Hematopoietic multipotent progenitor cell treated with erythropoietin and hydrocortisone succinate and interleukin-3 and kit ligand, for 4 days (in vitro differentiated cells): ENCODE results near the gene SETBP1.

ENCODE experiments used
- DNase-seq: peaks from one replicate; pipeline ENCODE4 v3.0.0-alpha.2; 2015

SETBP1 gene

DNA sequence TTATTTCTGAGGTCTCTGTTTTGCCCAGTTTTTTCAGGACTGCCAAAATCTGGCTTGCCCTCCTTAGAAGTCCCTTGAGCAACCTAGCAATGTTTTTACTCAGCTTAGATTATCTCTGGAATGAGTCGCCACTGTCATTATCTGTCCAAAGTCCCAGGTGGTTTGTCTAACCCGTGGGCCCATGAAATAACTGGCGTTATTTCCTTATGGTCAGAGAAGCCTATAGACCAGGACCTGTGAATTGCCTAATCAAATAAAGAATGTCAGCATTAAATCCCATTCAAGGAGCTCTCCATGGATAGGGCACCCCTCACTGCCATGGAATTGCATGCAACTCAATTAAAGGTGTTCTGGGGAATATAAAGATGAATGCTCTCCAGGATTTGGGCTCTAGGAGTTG lies 373.9 kb downstream of the SETBP1 start:
- DNase-seq = no peak

DNA sequence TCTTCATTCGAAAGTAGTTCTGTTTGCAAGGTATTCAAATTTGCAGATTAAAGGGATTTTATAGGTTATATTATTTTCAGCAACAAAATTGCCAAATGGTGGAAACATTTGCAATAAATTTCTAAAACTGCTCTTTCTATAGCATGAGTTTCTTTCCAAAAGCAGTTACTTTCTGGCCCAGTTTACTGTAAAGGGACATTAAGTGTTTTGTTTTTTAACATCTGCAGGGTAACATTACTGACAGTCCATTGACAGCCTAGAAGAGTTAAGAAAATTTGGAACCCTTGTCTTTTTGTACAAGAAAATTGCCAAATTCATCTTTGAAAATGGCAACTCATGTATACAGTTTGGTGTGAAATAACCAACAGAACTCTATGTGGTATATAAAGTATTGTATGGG lies 375.1 kb downstream of the SETBP1 start:
- no peak for DNase-seq

DNA sequence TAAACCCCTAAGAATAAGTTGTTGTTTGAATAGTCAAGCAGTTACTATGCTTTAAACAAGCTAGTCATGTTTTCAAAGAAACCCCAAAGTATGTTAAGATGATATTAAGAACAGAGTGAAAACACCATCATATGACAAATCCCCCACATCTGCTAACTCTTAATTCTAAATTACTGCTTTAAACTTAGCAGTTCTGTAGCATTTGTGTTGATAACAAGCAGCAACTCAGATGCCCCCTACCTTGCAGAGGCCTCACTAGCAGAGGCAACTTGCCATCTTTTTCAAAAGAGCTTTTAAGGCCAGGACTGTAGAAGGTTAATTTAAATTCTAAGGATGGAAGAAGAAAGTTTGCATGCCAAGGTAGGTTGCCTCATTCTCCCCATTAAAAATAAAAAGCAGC lies 376.2 kb downstream of the SETBP1 start:
- no peak for DNase-seq

DNA sequence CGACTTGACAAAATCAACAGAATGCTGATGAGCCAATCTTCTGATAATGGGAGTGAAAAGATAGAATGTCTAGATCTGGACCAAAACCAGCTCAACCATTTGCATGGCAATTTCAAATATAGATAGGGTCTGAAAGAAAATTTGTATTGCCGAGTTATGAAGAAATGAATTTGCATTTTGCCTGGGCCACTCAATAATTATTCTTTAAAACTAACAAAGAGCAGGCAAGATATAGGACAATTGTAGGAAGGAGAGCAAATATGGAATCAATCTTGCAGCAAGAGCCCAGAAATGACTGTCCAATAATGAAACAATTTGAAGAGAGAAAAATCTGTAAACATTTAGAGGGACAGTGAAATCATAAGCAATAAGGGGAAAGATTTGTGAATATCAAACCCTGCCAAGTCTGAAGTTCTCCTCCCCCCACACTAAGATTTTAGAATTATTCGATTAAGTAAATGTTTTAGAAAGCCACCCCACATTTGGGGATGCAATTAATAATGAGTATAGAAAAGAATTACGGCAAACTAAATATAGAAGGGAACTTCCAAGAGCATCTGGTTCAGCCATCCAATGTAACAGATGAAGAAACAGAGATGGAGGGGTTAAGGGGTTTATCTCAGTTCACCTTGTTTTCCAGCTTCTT lies 377.4 kb downstream of the SETBP1 start:
- DNase-seq = no peak

DNA sequence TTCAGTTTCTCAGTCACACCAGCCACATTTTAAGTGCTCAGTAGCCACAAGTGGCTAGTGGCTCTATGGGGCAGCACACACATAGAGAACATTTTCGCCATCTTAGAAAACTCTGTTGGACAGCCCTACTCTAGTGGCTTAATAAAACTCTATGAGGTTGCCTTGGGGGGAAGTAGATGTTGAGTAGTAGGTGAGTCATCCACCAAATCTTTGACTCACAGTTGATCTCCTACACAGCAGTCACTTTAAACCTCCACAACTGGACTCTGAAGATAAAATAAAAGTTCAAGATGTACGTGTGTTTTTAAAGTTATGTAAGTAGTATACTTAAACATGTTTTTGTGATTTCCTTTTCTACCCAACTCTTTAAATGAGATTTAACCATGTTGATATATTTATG lies 379.0 kb downstream of the SETBP1 start:
- DNase-seq = peak; percentile 84

DNA sequence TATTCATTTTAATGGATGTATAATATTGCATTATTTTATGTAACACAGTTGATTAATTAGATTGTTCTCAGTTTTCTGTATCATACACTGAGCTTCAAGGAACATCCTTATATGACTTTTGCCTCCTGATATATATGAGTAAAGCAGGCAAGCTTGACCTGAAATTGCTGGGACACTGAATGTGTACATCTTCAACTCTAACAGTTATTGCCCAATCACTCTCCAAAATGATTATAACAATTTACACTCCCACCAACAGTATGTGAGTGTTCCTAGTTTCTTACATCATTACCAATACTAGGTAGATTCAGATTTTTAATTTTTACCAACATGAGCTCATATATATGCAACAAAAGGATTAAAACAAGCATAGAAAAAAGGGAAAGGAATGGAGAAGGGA lies 379.4 kb downstream of the SETBP1 start:
- peak; percentile 10 for DNase-seq

DNA sequence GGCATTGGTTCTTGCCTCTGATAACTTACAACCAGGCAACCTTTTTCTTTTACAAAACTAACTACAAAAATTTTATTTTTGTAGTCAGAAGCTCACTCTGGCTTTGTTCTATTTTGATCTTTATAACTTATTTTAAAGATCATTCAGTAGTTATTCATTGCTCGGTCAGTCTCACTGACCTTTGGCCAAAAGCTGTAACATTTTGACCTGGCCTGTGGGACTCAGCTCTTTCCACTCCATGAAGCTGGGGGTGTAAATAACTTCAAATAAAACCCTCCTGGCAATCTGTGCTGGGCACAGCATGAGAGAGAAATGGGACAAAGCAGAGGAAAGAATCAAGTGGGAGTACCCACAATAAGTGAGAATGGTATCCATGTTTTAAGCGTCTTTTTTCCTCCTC lies 380.7 kb downstream of the SETBP1 start:
- DNase-seq = no peak

DNA sequence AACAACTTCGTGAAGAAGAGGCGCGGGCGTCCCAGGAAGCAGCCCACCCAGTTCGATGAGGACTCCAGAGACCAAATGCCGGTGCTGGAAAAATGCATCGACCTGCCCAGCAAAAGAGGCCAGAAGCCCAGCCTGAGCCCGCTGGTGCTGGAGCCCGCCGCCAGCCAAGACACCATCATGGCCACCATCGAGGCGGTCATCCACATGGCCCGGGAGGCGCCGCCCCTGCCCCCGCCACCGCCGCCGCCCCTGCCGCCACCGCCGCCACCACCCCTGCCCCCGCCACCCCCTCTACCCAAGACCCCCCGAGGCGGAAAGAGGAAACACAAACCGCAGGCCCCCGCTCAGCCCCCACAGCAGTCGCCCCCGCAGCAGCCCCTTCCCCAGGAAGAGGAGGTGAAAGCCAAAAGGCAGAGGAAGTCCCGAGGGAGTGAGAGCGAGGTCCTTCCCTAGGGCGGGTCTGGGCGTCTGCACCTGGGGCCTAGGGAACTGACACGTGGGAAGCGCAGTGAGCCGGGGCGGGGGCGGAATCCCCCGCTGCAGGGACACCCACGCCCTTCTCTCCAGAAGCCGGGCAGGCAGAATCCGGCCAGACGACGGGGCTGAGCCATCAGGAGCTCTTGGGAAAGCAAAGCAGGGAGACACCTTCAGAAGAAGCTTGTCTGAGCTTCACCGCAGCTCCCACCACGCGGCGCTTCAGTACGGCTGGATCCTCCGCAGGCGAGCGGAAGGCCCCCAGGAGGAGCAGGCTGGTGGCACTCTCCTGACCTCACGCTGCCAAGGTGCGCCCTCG lies 382.8 kb downstream of the SETBP1 start:
- no peak for DNase-seq

DNA sequence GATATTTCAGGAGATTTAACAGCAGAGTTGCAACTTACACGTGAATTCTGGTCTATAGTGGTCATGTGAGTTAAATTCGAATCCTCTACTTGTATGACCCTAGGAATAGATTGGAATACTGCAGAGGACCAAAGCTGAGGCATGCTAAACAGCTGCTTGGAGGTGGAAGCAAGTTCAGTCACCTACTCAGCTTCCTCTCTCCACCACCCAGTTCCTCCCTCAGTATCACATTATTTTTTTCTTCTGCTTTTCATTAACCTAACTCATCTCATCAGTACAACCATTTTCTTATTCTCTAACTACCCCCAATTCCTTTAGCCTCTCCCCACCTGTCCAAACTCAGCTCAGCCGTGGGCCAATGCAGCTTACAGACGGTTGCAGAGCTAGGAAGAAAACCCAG lies 385.5 kb downstream of the SETBP1 start:
- DNase-seq = peak; percentile 16

DNA sequence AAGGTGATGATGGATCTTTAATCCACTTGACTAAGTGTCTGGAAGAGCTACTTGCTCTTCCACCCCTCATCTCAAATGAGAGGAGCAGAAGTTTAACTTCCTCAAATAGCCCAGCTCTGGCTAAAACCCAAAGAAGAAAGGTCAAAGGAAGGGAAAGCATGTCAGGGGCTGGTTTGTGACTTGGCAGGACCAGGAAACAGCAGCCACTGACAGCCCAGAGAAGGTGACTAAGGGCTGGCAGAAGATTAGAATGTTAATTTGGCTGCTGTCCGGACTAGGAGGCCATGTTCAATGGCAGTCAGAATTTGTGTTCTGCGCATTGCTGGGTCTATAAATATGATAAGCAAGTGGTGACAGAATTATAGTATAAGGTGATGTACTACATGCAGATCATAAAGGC lies 386.2 kb downstream of the SETBP1 start:
- DNase-seq = peak; percentile 87

DNA sequence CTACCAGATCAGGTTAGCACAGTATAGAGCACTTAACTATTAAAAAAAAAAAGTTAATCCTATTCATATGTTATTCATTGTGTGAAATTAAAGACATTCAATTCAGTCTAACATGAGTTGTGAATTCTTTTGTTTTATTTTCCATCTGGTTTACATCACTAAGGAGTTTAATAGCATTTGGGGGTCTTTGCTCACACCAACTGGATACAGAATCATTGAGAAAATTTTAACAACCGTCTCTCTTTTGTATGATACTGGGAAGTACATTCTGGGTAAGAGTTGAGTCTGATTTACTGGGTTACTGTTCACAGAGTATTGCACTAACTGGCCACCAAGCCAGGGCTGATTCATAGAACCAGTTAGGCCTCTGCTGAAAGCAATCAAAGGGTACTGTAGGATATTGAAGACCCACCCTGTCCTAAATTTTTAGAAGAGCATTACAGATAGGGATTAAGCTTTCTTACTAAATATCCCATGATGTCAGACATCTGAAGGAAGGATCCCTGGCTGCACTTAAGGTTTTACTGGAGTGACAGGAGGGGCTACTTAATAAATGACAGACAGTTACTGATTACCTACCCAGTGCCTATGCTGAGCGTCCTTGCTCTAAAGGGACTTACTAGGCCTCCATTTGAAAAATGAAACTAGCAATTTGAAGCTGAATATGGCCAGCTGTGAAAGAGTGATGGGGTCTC lies 387.9 kb downstream of the SETBP1 start:
- DNase-seq = no peak

DNA sequence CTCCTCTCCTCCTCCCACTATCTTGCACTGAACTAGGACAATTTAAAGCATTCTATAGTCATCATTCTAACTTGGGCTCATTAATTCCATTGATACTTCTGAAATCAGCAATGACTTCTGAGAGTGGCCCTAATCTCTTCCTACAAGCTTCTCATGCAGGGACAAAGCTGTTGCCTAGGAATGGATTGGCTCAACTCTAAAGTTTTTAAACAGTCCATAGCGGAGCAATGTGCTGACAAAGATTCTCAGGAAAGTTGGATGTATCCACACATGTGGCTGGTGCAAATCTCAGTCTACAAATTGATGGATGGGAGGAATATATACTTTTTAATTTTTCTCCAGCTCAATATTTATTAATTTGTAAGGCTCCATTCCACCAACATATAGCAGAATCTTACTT lies 388.9 kb downstream of the SETBP1 start:
- DNase-seq = no peak

DNA sequence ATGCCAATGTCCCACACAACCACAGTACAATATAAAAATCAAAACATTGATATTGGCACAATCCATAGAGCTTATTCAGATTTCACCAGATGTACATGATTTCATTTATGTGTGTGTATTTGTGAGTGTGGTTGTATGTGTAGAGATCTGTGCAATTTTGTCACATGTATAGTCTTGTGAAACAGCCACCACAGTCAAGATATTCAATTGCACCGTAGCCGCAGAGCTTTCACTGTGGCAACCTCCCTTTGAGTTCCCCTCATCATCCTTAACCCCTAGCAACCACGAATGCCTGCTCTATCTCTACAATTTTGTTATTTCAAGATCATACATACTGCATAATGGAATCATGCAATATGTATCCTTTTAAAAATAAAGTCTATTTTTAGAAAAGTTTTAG lies 391.3 kb downstream of the SETBP1 start:
- peak; percentile 51 for DNase-seq

DNA sequence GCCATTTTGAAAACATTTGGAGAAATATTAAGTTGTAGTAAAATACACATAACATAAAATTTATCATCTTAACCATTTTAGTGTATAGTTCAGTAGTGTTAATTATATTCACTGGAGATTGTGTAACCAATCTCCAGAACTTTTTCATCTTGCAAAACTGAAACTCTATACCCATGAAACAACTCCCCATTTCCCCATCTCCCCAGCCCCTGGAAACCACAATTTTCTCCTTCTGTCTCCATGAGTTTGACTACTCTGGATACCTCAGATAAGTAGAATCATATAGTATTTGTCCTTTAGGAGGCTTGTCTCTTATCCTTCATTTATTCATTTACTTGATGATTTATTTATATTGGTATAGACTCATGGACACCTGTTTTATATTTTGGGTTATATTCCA lies 392.9 kb downstream of the SETBP1 start:
- DNase-seq = no peak

DNA sequence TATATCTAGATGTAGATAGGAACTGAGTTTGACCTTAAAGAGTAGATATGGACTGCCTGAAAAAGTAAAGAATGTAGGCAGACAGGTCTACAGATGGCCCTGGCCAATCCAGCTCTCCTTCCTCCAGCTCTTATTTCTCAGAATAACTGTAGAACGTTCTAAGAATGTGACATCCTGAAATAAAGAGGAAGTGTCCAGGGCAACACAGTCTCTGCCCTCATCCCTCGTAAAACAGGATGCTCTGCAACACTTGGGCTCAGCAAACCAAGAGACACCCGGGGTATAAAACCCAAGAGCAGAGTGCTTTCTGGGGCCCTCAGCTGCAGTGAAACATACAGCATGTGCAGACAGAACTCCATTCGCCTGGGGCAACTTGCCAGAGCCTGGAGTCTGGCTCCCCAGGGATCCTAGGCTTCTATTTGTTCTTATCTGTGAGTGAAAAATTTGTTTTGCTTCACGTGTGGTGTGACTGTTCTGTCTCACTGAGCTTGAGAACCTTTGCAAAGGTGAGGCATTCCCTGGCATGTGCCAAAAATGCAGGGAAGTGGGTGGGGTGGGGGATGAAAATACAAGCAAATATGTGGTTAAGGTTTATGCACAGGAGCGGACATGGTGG lies 401.0 kb downstream of the SETBP1 start:
- peak; percentile 64 for DNase-seq

DNA sequence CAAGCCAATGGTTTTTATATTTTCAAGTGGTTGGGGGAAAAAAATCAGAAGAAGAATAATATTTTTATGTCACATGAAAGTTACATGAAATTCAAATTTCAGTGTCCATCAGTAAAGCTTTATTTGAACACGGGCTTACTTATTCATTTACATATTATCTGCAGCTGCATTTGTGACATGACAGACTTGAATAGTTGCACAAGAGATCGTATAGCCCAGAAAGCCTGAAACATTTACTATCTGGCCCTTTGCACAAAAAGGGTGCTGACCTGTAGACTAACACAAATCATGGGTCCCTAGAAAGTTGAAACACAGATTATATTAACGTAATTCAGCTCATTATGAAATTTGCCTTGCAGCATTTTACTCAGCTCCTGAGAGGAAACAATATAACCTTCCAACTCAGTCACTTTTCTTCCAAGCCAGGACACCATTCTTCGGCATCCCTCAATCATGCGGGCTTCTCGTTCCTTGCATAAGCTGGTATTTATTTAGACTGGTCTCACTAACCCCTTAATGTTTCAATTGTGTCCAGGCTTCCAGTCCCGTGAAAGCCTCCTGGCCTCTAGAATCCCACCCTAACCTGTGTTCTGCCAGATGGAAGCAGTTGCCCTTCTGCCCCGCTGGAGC lies 402.7 kb downstream of the SETBP1 start:
- no peak for DNase-seq

DNA sequence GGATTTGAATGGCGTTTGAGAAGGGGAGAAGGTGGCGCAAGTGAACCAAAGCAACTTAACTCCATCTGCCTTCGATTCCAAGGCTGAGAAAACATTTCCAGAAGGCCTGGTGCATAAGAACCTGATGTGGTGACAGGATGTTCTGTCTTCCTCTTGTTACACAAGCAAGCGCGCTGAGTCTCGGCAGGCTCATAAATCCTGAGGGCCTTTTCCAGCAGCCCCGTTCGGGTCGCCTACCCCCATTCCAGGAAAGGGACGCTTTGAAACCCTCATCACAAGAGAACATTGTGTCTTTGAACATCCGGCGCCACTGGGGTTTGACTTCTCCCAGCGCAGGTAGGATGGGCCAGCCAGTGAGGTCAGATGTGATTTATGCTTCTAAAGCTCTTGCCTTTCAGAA lies 403.5 kb downstream of the SETBP1 start:
- peak; percentile 34 for DNase-seq

DNA sequence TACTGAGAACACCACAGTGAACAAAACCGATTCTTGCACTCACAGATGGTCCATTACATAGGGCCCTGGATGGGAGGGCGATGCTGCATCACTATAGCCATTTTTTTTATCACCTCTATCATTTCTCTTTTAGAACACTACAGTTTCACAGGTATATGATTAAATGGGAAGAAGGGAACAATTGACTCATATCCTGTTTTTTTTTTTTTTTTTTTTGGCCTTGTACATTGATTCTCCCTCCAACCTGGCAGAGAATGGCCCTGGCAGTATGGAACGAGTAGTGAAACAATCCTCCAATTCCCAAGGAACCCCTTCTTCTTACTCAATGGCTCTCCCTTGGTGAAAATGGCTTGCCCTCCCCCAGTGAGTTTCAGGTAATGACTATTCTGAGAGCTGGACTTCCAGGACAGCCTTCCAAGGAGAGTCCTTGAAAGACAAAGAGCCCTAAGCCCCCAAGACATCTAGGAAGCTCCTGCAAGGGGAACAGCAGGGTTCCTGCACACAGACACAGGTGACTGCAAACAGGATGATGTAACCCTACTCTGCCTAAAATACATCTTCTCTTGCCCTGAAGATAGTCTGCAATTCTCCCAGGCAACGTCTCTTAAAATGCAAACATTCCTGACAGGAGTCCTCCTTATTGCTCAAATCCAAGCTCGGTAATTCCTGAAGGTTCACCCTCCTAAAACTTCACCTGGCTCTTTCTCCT lies 405.4 kb downstream of the SETBP1 start:
- DNase-seq = no peak

DNA sequence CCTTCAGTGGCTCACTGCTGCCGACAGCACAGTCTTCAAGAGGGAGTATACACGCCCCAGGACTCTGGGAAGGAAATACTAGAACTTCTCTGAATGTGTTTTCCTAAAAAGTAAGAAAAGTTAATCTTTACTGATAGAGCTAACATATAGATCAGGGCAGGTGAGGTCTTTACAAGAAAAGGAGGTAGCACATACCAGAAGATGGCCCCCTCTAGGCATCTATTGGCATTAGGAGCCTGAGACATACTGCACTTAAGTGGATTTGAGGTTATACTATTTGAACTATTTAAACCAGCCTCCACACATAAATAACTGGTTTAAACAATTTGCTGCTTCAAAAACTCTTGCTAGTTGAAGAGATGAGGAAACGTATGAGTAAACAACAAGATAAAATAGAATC lies 406.1 kb downstream of the SETBP1 start:
- no peak for DNase-seq

DNA sequence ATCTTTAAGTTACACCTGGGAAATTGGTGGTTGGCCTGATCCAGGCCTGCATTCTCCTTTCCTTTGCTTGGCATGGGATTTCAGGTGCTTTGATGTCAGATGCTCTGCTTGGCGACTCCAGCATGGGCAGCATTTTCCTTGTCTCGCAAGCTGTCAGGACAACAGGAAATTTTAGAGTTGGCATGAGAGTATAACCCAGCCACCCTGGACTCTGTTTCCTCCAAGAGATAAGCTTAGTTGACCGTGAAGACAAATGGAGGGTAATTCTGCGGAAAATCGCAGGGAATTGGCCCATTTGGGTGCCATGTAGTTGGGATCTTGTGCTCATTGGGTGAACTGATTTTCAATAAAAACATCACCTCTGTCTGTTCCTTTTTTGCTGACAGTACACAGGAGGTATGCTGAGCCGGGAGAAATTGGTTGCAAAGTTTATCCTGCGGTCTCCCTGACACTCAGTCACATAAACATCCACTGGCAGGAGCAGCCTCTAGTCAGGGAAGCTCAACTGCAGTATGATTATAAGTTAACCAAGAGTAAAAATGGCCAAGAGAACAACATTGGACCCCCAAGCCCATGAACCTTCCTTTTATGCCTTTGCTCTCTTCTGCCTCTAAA lies 409.9 kb downstream of the SETBP1 start:
- DNase-seq = no peak

DNA sequence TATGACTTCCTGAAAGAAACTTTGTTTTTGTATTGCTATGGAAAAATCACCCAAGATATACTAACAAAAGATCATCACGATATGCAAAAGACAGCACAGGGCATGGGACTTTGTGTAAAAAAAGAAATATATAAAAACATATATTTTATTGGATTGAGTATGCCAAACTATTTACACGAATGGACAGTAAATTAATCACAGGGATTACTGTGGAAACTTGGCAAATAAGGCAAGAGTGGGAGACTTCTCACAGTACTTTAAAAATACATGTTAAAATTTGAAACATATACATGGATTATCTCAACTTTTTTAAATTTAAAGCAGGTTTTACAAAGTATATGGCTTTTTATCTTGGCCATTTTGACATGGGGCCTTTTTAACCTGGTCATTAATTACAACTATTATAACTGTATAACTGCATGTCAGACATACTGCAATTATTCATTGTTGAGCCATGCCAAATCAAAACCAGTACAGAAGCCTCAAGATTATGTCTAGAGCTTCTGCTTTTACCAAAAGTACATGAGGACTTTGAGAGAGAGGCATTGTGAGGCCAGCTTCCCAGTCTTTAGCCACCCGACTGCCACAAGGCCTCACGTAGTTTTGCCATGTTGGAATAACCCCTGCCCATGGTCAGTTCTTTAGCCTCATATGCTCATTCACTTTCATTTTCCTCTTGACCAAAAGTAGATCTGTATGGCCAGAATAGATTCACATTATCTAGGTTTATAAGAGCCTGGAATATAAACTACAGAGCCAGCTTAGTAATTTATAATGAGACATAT lies 419.8 kb downstream of the SETBP1 start:
- DNase-seq = no peak
